HG02973 (cell line): ENCODE measurements around the gene MYO18B.

Experiments
- ATAC-seq: cut with Tn5 transposase; IDR thresholded peaks from one replicate; pipeline ENCODE4 v1.9.1; 2021; ENCODE audit warnings: moderate library complexity; ENCODE audit not compliant: unreplicated experiment

Gene MYO18B

DNA sequence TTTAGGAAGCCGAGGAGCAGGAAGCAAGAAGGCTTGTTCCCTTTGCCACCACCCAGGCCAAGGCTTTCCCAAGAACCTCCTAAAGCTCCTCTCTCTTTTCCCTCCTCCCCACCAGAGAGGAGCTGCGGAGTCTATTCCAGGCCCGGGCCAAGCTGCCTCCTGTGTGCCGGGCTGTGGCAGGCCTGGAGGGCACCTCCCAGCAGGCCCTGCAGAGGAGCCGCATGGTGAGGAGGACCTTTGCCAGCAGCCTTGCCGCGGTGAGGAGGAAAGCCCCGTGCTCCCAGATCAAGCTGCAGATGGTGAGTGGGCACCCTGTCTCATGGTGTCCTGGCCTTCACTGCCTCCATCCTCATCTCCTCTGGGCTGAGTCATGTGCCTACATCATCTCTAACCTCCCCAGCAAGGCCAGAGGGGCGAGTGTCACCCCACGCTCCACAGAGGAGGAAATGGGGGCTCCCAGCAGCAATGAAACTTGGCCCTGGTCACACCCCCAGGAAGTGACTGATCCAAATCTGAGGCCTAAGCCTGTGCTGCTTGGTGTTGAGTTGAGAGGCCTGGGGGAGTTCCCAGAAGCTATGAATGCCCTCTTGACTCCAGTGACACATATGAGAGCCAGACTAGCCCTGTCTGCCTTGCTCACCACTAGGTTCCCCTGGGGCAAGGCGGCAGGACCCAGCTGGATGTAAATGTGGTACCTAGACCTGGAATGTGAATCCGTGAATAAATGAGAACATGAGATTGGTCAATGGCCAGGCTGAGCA, 104.2 kb downstream of the MYO18B start:
- no peak for ATAC-seq

DNA sequence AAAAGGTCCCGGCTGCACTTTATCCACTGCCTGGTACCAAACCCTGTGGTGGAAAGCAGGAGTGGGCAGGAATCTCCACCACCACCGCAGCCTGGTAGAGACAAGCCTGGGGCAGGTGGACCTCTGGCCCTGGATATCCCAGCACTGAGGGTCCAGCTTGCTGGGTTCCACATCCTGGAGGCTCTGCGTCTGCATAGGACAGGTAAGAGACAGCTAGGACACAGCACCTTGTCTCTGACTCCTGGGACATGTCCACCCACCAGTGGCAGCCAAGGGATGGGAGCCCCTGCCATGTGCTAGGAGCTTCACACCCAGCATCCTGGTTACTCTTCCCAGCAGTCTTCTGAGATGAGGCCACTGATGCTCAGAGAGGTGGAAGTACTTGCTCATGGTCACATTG, 105.5 kb downstream of the MYO18B start:
- no peak for ATAC-seq

DNA sequence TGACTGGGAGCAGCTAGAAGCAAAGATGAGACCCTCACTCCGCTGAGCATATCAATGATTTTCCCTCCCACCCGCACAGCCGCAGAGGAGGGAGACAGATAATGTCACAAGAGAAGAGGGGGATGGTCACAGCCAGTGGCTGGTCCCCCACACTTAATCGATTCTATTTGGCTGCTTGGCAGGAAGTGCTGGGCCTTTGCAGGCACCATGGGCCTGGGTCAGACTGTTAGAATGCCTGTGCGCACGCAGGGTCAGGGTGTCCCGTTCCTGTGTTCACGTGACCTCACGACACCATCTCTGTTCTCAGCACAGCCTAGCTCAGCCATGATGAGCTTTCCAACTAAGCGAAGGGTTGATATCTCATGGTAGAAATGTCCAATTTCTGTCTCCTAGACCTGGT, 107.0 kb downstream of the MYO18B start:
- no peak for ATAC-seq

DNA sequence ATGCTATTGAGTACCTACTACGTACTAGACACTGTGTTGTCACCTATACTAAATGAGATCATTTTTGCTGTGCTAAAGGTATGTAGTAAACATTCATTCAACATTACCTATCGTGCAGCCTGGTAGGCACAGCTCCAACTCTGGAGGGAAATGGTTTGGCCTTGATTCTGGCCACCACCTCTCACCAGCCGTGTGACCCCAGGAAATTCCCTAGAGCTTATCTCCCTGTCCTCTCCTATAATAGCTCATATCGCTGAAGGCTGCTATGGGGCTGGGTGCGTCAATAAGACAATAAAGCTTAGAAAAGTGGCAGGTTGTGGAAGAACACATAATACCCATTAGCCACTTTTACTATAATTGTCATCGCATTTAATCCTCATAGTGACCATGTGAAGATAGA, 107.5 kb downstream of the MYO18B start:
- no peak for ATAC-seq

DNA sequence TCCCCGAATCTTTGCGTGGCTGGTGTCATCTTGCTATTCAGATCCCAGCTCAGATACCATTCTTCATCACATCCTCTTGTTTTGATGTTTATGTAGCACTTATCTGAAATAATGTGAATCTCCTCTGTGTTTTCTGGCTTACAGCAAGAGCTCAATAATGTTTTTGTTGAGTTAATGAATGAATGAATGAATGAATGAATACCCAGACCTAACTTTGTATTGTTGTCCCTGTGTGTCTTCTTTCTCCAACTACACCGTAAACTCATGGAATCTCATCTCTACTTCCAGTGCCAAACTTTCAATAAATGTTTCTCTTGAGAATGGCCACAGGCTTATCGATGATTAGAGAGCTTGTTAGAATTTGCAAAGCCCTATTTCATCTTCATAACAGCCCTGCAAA, 110.2 kb downstream of the MYO18B start:
- ATAC-seq = no peak

DNA sequence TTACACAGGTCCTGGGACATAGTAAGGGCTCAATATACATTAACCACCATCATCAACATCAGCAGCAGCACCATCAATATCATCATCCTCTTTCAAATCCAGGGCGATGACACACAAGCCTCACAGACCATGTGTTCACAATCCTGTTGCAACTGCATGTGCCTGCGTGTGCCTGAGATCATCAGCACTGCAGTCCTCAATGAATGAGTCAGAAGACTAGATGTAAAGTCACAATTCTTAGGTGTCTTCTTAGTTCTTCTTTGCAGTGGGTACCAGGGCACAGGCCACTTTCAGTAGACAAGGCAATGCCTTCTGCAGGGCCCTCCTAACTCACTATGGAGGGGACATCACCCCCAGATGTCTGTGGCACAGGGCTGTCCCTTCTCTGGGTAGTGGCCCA, 111.1 kb downstream of the MYO18B start:
- ATAC-seq = no peak

DNA sequence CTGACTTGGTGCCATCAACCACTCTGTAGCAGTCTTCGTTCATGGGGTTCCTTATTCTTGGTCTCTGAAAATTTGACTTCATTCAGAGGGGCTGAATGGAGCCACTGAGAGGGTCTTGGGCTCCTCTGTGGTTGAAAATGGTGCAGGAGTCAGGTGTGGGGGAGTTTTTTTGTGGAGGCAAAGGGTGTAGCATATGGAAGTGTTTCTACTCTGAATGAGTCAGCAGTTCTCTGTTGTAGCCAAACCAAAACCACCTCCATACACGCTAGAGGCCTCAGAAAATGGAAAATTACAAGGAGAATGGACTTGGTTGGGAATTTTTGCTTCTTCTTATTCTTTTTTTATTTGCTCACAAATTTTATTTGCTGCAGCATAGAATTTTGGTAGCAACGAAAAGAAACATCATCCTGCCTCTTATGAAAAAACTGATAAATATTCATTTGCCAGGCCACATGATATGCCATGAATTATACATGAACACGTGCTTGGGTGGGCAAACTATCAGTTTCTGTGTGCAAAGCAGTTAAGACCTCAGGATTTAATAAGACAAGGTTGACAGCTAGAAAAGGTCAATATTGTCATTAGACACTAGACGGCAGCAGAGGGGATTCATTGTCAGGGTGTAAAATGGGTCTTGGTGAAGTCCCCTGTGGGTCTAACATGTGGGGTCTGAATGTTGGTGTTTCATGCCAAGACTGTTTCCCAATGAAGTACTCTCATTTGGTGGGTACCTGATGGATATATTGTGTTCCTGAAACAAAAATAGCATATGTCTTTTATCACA, 111.7 kb downstream of the MYO18B start:
- no peak for ATAC-seq

DNA sequence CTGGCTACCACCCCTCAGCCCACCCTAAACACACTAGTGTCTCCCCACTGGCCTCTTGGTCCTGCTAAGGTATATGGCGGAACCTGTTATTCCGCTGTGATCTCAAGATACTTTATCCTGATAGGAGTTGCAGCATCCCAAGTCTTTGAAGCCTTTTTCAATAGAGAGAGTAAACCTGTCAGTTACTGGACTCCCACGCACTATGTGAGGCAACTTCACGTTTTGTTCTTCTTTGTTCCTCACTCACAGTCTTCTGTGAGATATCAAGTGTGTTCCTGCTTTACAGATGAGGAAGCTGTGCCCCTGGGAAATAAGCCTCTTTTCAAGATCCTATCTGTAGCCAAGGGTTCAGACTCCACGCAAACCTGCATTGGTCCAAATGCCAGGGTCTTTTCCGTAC, 127.8 kb downstream of the MYO18B start:
- no peak for ATAC-seq

DNA sequence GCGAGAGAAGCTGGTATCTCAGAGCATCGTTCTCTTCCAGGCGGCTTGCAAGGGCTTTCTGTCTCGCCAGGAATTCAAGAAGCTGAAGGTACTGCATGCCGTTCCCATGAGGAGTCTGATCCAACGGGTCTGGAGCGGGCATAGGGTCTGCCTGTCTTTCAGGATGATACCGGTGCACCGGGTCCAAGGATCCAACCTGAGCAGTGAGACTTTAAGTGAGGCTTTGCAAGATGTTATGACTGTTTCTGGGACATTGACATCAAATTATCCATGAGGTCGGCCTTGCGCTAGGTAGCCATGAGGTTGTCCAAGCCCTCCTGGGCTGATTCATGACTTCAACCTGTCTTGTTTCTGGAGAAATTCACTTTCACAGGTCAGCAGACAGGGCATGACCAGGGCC, 132.3 kb downstream of the MYO18B start:
- no peak for ATAC-seq

DNA sequence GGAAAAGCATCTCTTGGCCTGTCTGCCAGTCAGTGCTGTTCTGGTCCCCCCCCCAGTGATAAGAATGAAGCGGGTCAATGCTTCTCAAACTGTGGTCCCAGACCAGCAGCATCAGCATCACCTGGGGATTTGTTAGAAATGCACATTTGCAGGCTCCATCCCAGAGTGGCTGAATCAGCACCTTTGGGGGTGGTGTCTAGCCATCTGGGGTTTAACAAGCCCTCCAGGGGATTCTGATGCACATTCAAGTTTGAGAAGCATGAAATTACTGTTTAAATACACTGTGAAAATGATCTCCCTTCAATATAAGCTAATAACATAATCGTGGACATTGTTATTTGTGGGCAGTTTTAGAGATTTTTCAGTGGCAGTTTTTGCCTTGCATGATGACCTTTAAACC, 133.5 kb downstream of the MYO18B start:
- no peak for ATAC-seq

DNA sequence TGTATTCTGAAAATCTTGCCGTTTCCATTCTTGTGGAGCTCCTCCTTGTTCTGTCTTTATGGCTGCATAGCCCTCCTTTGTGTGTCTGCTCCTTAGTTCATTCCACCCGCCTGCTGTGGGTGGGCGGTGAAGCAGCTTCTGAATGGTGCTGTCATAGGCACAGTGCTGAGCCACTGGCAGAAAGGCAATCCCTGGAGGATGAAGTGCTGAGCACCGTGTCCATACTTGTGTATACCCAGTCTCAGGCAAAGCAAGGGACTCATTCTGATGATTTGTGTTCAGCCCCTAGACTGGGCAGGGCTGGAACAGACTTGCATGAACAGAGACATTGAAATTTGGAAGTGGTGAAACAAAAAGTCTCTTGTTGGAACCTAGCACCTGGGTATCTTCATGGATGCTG, 134.9 kb downstream of the MYO18B start:
- ATAC-seq = no peak

DNA sequence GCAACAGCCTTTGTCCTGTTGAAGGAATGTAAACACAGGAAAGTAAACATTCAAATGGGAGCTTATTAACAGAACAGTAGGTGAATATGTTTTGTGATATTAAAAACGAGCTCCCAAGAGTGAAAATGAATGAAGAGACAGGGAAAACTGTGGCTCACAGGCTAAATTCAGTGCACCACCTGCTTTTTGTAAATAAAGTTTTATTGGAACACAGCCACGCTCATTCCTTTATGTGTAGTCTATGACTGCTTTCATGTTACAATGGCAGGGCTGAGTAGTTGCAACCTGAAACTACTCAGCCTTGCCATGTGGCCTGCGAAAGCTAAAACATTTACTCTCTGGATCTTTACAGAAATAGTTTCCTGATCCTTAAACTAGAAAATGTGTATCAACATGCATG, 136.9 kb downstream of the MYO18B start:
- ATAC-seq = no peak

DNA sequence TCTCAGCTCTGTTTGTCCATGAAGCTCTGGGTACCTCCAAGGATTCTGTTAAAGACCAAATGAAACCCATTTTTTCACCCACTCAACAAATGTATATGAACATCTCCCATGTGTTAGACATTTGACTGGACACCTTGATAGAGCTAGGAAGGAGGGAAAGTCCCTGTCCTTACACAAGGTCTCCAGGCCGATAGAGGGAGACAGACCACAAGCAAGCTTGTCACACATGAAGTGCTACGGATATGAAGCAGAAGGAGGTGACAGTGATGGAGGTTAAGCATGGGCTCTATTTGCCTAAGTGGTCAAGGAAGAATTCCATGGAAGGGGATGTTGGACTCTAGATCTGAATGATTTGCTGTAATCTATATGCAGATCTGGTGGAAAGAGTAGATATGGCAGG, 138.5 kb downstream of the MYO18B start:
- no peak for ATAC-seq

DNA sequence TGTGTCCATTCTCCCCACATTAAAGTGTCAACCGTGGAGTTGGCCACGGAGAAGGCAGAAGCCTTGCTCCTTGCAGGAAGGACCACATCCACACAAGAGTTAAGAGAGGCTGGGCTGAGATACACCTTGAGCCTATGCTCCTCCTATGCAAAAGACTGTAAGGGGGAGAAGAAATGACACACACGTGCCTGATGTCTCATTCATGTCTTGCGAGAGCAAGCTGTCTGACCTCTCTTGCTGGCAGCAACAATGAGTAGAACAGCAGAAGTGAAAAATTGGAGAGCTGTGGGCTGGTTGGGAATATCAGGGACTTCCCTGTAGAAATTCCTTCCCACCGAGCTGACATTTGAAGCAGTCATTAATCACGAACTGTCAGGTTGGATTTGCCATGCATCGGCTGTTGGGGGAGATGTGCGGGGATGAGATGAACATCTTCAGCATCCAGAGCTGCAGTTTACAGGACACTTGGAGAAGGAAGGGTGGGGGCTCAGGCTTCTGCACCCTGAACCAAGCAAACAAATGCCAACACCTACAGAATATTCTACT, 139.3 kb downstream of the MYO18B start:
- no peak for ATAC-seq

DNA sequence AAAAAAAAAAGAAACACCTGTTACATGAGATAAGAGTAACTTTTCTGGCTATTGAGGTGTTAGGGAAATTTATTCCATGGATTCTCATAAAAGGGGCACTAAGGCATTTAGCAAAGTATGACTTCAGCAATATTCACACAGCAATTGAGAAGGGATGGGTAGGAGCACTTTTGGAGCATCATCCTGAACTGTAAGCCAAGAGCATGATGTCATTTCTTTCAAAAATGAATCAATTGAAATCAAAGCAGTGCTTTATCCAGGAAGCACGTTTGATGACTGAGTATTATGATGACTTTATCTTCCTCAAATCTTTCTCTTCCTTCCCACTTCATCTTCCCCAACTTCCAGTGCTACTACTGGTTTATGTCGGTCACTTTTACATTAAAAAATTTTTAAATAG, 140.4 kb downstream of the MYO18B start:
- ATAC-seq = no peak

DNA sequence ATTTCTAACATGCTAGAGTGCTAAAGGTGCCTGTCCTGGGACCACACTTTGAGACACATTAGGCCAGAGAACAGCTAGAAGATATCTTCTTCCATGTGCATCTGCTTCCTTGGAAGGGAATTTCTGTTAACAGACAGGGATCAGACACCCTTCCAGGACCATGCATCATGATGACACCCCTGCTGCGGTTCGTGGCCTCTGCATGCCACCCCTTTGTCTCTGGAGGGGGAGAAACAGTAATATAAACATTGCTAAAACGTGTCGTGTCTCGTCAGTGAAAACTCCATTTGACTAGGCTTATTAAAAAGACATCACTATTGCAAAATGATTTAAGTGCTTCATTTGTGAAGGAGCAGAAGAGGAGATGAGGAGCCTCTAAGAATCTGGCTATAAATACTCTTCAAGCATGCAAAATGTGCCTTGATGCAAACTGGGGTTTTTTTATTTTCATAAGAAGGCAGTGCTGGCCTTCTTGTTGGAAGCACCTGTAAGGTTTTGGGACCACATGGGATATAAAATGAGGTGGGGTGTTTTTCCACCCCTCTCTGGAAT, 141.6 kb downstream of the MYO18B start:
- no peak for ATAC-seq

DNA sequence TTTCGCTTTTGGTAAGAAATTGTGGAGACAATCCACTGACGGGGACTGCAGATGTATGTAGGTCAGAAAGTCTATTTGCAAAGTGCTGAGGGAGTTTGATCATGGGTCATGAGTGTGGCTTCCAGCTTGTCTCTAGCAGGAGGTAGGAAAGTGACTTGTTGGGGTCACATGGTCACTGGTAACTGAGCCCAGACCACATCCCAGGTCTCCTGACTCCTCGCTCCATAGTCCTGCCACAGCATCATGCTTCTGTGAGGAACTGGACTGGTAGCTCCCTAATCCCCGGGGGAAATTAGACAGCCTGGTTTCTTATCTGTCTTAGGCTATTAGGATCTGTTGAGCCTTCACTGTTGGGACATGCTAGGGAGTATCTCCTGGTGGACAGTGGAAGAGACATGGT, 142.1 kb downstream of the MYO18B start:
- no peak for ATAC-seq

DNA sequence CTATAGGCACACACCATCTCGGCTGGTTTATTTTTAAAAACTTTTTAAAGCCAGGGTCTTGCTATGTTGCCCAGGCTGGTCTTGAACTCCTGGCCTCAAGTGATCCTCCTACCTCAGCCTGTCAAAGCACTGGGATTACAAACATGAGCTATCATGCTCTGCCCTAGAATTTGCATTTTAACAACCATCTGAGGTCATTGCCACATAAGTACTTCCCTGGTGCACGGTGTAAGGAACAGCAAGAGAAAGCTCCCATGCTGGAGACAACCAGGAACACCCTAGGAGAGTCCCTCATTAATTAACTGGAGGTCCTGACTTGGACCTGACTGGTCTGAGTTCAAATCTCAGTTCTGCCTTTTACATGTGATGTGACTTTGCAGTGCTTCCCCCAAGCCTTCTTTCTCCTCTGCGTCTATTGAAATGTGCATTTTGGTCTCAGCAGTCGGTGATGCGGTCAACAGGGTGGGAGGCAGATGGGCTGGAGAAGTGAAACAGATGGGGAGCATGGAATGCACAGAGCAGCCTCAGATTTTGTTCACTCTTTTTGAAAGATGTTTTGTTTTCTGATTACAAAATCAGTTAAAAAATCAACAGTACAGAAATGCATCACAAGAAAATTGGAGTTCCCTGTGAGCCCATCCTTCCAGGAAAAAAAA, 146.5 kb downstream of the MYO18B start:
- ATAC-seq = no peak

DNA sequence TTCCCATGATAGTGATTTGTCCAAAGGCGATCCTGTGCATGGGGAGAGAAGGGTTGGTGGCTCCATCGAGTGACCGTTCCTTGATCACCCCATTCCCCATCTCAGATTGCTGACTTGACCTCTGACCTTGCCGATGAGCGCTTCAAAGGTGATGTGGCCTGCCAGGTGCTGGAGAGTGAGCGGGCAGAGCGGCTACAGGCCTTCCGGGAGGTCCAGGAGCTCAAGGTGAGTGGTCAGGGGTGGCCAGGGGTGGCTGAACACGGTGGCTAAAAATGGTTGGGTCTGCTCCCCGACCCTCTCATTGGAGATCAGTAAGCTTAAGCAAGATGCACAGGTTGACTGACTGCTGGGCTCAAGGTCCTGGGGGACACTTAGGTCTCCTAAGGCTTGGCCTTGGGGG, 148.7 kb downstream of the MYO18B start:
- ATAC-seq = no peak

DNA sequence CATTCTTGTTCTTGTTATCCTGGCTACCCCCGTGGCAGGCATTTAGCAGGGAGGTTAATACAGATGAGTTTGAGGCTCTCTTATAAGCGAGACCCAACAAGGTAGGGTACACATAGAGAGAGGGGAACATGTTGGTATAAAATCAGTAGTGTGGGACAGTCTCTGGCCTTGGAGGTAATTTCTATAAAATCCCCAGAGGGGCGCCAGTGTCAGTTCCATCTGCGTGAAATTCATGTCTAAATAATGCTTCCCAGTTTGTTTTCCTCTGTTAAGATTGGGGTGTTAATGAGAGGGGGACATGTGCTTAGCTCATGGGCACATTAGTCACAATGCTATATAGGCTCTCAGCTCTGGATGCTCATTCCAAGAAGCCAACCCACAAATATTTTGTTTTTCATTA, 150.7 kb downstream of the MYO18B start:
- ATAC-seq = no peak

DNA sequence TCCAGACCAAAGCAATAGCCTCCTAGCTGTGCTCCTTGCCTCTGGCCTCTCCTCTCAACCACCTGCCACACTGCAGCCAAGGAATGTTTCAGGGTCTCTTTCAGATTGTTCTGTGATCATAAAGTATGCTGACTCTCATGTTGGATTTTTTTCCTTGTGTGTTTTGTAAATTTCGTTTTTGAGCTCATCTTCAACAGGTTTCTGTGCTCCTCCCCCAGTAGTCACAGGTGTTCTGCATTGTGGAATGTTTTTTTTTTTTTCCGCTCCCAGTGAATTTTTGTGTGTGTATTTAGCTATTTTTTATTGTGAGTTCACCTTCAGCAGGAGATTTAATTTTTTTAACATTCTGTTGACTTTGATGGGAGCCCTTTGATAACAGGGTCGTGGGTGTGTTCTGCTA, 153.7 kb downstream of the MYO18B start:
- no peak for ATAC-seq

DNA sequence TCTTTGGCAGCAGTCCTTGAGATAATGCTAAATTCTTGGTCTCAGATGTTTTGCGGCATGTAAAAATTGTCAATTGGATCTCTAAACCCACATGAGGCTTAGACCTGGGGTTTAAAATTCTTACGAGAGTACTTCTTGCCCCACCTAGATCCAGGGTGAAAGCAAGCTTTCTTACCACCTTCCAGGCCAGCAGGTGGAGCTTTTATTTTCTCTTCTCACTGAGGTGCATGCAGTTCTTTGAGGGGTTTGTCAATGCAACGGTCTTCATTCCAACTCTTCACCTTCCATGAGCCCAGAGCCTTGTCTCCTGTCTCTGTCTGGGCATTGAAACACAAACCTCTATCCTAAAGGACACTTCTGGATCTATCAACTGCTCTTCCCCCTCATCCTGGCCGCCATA, 154.1 kb downstream of the MYO18B start:
- no peak for ATAC-seq
